Mammary epithelial cell (primary cell): Measurements from ENCODE around the gene ZNF77.

Experiments used
- CTCF ChIP-seq, 2 donors: IDR thresholded peaks in 1 of 2; conservative IDR thresholded peaks in 1 of 2; 2 replicates each; pipeline ENCODE4 v1.5.1; 2011 to 2012; ENCODE audit warnings: inconsistent platforms in 2 of 2, low read length in 2 of 2, mild to moderate bottlenecking in 2 of 2, control low read depth in 1 of 2, low read depth in 1 of 2; ENCODE audit not compliant: insufficient read depth in 1 of 2; ENCODE audit errors: extremely low read depth in 1 of 2
- EZH2 ChIP-seq: IDR thresholded peaks from 2 replicates; pipeline ENCODE4 v1.6.1; 2012; ENCODE audit warnings: low read length, inconsistent platforms, borderline replicate concordance

- no peak for TF ChIP-seq CTCF (conservative IDR thresholded peaks at IDR 0.05 in 1 of 2, IDR thresholded peaks at IDR 0.05 in 1 of 2; ENCODE audit: extremely low read depth in 1 of 2, insufficient read depth in 1 of 2, low read depth in 1 of 2, low read length in 2 of 2)
- TF ChIP-seq EZH2: no peak
Measured at GRCh38 chr19:2970201-2970835, 25.5 kb upstream of the ZNF77 start.
